ENCODE data around the gene ARHGEF33. TPM values are rescaled to one million over a fixed set of nuclear protein-coding genes. Genes with fewer than 3 reads are reported as not detected.
A peak's percentile ranks its signal among the peaks of the same experiment; 100 is the strongest.

ARHGEF33 gene
- total and polyA plus RNA-seq, 2 of the 13 experiments (the other 11 are each of a cell fraction or from before 2014, with no cell fraction given) = 0.04 TPM; not detected in 1

DNA sequence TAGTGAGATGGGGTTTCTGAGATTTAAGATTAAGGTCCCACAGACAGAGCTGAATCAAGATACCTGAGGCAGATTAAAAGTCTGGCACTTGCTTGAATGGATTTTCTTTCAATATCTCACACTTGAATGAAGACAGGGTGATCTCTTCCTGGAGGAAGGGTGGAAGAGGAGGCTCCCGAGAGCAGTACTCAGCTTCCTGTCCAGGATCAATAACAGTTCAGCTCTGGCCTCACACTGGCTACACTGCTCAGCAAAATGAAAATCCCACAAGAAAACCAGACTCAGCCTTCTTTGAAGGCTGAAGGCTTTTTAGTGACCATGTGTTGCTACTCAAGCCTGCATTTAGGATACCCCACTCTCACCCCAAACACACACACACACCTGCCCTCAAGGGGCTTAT, 11.1 kb downstream of the ARHGEF33 start:
- H3K4me3 ChIP-seq (replicated peaks in 1 of 3; ENCODE audit: insufficient read depth in 1 of 3, low read depth in 2 of 3, low read length in 3 of 3) = no peak overlapping the region
- no peaks in the 10 kb centered on the region for H3K9me3 ChIP-seq (ENCODE audit: low read length)
- H3K79me2 ChIP-seq (ENCODE audit: insufficient read depth, low read length) = no peaks in the 10 kb centered on the region
- TF ChIP-seq ZBTB40 (IDR thresholded peaks at IDR 0.05) (no peak), ZBTB40 (CRISPR knock-in tag; IDR thresholded peaks at IDR 0.05) (no peak), ETV5 (CRISPR knock-in tag; IDR thresholded peaks at IDR 0.05; ENCODE audit: borderline replicate concordance) (peak; percentile 51; the same call in 1 of the 2 replicates), GABPA (IDR thresholded peaks at IDR 0.05; ENCODE audit: low read depth, low read length) (no peak), GABPA (CRISPR knock-in tag; IDR thresholded peaks at IDR 0.05; ENCODE audit: low read depth) (peak; percentile 12; the same call in 1 of the 2 replicates), ZNF672 (CRISPR knock-in tag; IDR thresholded peaks at IDR 0.05) (no peak)
- TF ChIP-seq, protein P1, sequence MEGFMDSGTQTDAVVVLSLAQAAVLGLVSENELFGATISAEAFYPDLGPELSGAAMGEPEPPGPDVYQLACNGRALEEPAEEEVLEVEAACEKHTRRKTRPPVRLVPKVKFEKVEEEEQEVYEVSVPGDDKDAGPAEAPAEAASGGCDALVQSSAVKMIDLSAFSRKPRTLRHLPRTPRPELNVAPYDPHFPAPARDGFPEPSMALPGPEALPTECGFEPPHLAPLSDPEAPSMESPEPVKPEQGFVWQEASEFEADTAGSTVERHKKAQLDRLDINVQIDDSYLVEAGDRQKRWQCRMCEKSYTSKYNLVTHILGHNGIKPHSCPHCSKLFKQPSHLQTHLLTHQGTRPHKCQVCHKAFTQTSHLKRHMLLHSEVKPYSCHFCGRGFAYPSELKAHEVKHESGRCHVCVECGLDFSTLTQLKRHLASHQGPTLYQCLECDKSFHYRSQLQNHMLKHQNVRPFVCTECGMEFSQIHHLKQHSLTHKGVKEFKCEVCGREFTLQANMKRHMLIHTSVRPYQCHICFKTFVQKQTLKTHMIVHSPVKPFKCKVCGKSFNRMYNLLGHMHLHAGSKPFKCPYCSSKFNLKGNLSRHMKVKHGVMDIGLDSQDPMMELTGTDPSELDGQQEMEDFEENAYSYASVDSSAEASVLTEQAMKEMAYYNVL (CRISPR knock-in tag; IDR thresholded peaks at IDR 0.05; ENCODE audit: borderline replicate concordance) = no peak
- FAIRE-seq = no peak
- no peak overlapping the region for H3K27ac ChIP-seq (ENCODE audit: extremely low read length, insufficient read depth, low read length)
- WGBS (ENCODE audit: low lambda C conversion rate) = 6% methylated on average over 1 of the region's 1 CpG
- intact Hi-C loops (cut with micrococcal nuclease; ENCODE audit: unreplicated experiment) (no loop called here), in situ Hi-C loops (cut with HindIII; ENCODE audit: extremely low pct_ligation_motif_present, low pct_unique_long_range_greater_than_20kb) (no loop called here)
- no peak overlapping the region for H3K9ac ChIP-seq (ENCODE audit: insufficient read depth, low read depth, low read length)
- CTCF ChIA-PET (ENCODE audit: low intra/inter-chr PET ratio, low total read pairs) = no interaction called here
- H4K20me1 ChIP-seq (ENCODE audit: insufficient read depth, low read length) = no peaks in the 10 kb centered on the region
- no TSS peak for BruUV-seq (replicated peaks)
- peaks cover 0 to 3% of the 10 kb centered on the region in 2 experiments; a peak in 1 of 5 replicates for H3K27me3 ChIP-seq (ENCODE audit: control insufficient read depth in 1 of 2, insufficient read depth in 2 of 2, low read length in 2 of 2)
- no peaks in the 10 kb centered on the region for H3K36me3 ChIP-seq (replicated peaks in 1 of 2; ENCODE audit: control insufficient read depth in 1 of 2, insufficient read depth in 2 of 2, low read length in 2 of 2)
- POLR2A ChIA-PET = no interaction called here
- ATAC-seq = peak; percentile 79
- DNase-seq (ENCODE audit: low spot score) = no peak
- H3K4me2 ChIP-seq (ENCODE audit: low read depth, low read length) = peak overlapping the region; percentile 42
- peaks cover 19% of the 10 kb centered on the region for H3K4me1 ChIP-seq (ENCODE audit: insufficient read depth, low read length)
- no peak overlapping the region for H2AFZ ChIP-seq (ENCODE audit: low read length)
